Ishikawa (cell line): Measurements from ENCODE around the gene DCAF11.

Experiments
- EGR1 ChIP-seq: IDR thresholded peaks from 2 replicates; pipeline ENCODE4 v1.6.1; 2012
- TAF1 ChIP-seq: IDR thresholded peaks from 2 replicates; pipeline ENCODE4 v1.6.1; 2012; ENCODE audit warnings: low read depth, mild to moderate bottlenecking
- YY1 ChIP-seq: IDR thresholded peaks from 2 replicates; pipeline ENCODE4 v1.6.1; 2012; ENCODE audit warnings: low read depth
- TF ChIP-seq, protein P1 (sequence below): IDR thresholded peaks from 2 replicates; pipeline ENCODE4 v1.6.1; 2012

DNA sequence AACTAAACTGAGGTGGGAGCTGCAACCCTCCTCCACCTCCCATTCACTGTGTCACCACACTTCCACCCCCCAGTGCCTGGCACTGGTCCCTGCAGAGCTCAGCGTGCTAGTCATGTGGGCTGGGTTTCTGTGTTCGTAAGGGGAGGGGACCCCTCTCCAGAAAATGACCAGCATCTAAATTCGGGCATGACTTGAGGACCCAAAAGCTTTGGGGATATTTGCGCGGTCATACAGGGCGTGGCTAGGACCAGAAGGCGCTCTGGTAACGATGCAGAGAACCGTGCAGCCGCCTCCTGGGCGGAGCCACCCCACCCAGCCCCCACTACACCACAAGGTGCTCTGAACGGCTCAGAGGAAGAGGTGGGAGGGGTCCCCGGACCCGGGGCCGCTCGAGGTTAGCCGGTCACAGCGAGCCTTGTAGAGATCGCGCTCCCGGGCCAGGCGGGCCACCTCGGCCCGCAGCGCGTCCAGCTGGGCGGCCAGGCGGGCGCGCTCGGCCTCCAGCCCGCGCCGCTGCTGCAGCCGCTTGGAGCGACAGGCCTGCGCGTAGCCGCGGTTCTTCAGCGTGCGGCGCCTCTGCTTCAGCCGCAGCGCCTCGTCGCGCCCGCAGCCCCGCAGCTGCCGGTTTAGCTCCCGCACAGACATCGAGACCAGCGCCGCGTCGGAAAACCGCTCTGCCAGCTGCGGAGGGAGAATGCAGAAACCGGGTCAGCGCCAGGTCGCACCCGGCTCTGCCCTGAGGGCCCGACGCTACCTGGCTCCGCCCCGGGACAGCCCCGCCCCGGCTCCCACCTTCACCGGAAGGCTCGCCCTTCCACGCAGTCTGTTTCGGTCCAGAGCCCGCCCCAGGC lies 33.5 kb upstream of the DCAF11 start:
- TF ChIP-seq, protein P1, sequence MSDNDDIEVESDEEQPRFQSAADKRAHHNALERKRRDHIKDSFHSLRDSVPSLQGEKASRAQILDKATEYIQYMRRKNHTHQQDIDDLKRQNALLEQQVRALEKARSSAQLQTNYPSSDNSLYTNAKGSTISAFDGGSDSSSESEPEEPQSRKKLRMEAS = peak; percentile 33; the same call in 1 of the 2 replicates
- TF ChIP-seq YY1 = no peak
- TF ChIP-seq EGR1 = no peak
- TF ChIP-seq TAF1 = peak; percentile 56
